Erythroblast (primary cell): Measurements from ENCODE around the gene CDRT15L2.
"Not testable (repeated sequence)": the region's sequence is repeated elsewhere in the genome, so short reads cannot be mapped to it uniquely, and the experiment has no call there.

Experiments
- DNase-seq, 2 experiments: peaks; one replicate each; lab custom pipeline; 2025; lab: John Stamatoyannopoulos, UW
- GATA1 ChIP-seq: IDR thresholded peaks from 2 replicates; pipeline ENCODE4 v1.6.1; 2011; ENCODE audit warnings: low read depth, mild to moderate bottlenecking, control low read depth, low read length, moderate library complexity
- POLR2A ChIP-seq: IDR thresholded peaks from 2 replicates; pipeline ENCODE4 v1.6.1; 2011; ENCODE audit warnings: mild to moderate bottlenecking, low read length

The CDRT15L2 gene

GRCh38 chr17:20579424-20579823 lies at the start of gene CDRT15L2:
Gene CDRT15L2, plus strand, starts transcription at chr17:20579724. Its CDS starts 20 bp downstream, at chr17:20579744.
- DNase-seq: not testable (repeated sequence)

- DNase-seq: not testable (repeated sequence)
Observed at GRCh38 chr17:20530104-20530503, 49.4 kb upstream of the CDRT15L2 start.

- not testable (repeated sequence) for DNase-seq
Observed at GRCh38 chr17:20532544-20533090, 46.9 kb upstream of the CDRT15L2 start.

- not testable (repeated sequence) for DNase-seq
Observed at GRCh38 chr17:20533206-20533605, 46.3 kb upstream of the CDRT15L2 start.

- not testable (repeated sequence) for DNase-seq
Observed at GRCh38 chr17:20534711-20535550, 44.6 kb upstream of the CDRT15L2 start.

- not testable (repeated sequence) for DNase-seq
Observed at GRCh38 chr17:20540414-20540813, 39.1 kb upstream of the CDRT15L2 start.

- peak in 1 of 2 experiments; percentile 17 for DNase-seq
Observed at GRCh38 chr17:20540865-20541264, 38.7 kb upstream of the CDRT15L2 start.

GRCh38 chr17:20541853-20542546 lies 37.5 kb upstream of the CDRT15L2 start:
- not testable (repeated sequence) for DNase-seq

- DNase-seq: not testable (repeated sequence)
Observed at GRCh38 chr17:20547923-20548322, 31.6 kb upstream of the CDRT15L2 start.

- not testable (repeated sequence) for DNase-seq
Observed at GRCh38 chr17:20552920-20553319, 26.6 kb upstream of the CDRT15L2 start.

GRCh38 chr17:20554728-20555127 lies 24.8 kb upstream of the CDRT15L2 start:
- DNase-seq: not testable (repeated sequence)

- DNase-seq: not testable (repeated sequence)
Observed at GRCh38 chr17:20555135-20556010, 24.2 kb upstream of the CDRT15L2 start.

- DNase-seq: not testable (repeated sequence)
Observed at GRCh38 chr17:20558096-20558495, 21.4 kb upstream of the CDRT15L2 start.

GRCh38 chr17:20559018-20559417 lies 20.5 kb upstream of the CDRT15L2 start:
- not testable (repeated sequence) for DNase-seq

GRCh38 chr17:20562587-20562986 lies 16.9 kb upstream of the CDRT15L2 start:
- DNase-seq: no peak
- no peak for TF ChIP-seq POLR2A
- no peak for TF ChIP-seq GATA1

GRCh38 chr17:20565245-20565644 lies 14.3 kb upstream of the CDRT15L2 start:
- not testable (repeated sequence) for DNase-seq
